ENCODE measurements around the gene VWA8.
"Not testable (repeated sequence)": the region's sequence is repeated elsewhere in the genome, so short reads cannot be mapped to it uniquely, and the experiment has no call there.

Gene VWA8

DNA sequence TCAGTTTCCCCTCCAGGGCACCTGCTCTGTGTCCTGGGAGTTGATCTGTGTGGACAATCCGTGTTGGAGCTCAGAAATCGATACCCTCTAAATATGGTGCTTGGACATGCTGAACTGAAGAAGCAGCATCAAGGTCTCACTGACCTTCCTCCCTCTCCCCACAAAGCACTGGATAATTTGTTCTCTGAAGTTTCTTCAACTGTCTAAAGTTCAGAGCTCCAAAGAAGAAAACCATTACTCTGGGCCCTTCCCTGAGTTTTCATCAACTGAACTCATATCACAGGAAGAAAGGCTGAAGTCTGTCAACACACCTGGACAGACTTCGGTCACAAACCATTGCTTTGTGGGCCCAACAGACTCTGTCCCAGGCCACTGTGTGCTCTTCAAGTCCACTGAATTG lies 371.5 kb downstream of the VWA8 start:
- intact Hi-C loops (cut with DNase I) = no loop called here
- DNase-seq = no peak

DNA sequence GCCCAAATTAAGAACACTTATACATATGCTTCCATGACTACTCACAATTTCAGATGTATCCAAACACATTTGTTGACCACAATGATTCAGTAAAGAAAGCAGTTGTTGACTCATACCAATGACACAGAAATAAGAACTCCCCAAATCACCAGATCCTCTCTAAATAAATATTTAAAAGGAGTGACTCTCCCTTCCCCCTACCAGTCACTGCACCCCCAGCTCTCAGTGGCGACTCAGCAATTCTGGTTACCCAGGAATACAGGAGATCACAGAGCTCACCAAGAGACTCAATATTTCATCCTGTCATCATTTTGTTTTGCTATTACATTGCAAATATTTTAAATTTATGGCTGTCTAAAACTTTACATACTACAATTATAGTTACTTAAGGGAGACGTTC lies 372.0 kb downstream of the VWA8 start:
- DNase-seq = no peak
- intact Hi-C loops (cut with DNase I) = no loop called here

GRCh38 chr13:41588448-41588847 lies 372.5 kb downstream of the VWA8 start:
- intact Hi-C loops (cut with DNase I) = no loop called here

GRCh38 chr13:41587490-41587889 lies 373.4 kb downstream of the VWA8 start:
- DNase-seq = peak in 21 of 42 donors; percentile 4 to 75 (median 46)
- intact Hi-C loops (cut with DNase I) = no loop called here

More at GRCh38 chr13:41588448-41588847, 372.5 kb downstream of the VWA8 start:
- DNase-seq = no peak

- DNase-seq = no peak
- intact Hi-C loops (cut with DNase I) = no loop called here
Observed at GRCh38 chr13:41586216-41586615, 374.7 kb downstream of the VWA8 start.

DNA sequence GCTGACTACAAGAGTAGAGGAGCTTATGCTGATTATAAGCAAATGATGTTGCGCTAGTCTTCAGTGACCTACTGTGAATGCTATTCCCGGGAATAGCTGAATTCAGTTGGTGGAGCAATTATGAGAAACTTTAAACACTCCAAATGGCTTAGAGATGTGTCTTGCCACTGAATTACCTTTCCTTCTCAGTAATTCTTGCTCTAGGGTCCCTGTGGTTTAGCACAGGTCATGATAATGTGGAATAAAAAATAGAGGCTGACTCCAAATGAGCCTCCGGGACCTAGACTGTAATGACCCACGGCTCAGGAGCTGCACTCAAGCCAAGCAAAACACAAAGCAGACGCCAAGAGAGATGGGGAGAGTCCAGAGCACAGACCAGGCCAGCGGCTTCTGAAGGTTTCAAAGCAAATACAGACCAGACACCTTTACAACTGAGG lies 378.9 kb downstream of the VWA8 start:
- DNase-seq = no peak
- intact Hi-C loops (cut with DNase I) = no loop called here

GRCh38 chr13:41580345-41580744 lies 380.6 kb downstream of the VWA8 start:
- DNase-seq = peak in 2 of 42 donors; percentile 46 to 51
- intact Hi-C loops (cut with DNase I) = no loop called here

DNA sequence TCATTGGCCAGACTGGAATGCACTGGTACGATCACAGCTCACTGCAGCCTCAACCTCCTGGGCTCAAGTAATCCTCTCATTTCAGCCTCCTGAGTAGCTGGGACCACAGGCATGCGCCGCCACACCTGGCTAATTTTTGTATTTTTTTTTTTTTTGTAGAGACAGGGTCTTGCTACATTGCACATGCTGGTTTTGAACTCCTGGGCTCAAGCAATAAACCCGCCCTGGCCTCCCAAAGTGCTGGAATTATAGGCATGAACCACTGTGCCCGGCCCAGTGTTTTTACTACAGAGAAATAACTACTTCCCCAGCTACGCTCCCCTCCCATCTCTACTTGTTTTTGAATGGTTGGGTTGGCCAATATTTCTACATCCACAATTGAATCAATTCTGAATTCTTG lies 381.0 kb downstream of the VWA8 start:
- no peak for DNase-seq
- intact Hi-C loops (cut with DNase I) = no loop called here

- intact Hi-C loops (cut with DNase I) = no loop called here
- DNase-seq = no peak
Observed at GRCh38 chr13:41579168-41579567, 381.7 kb downstream of the VWA8 start.

- no peak for DNase-seq
- intact Hi-C loops (cut with DNase I) = no loop called here
Observed at GRCh38 chr13:41578371-41578770, 382.5 kb downstream of the VWA8 start.

DNA sequence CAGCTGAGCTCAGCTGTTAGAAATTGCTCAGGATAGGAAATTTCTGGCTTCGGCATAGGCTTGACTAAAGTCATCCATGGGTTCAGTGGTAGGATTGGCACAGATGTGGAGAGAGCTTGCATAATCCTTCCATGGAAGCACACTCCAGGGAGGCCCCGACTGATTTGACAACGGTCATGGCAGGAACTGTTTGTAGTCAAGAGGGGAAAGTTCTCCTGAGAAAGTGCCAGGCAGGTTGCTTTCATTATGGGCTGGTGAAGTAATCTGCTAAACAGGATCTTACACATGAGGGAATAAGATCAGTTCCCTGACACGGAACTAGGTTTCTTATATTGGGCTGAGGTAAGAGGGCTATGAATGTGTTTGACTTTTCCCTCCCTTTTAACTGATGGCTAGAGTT lies 383.5 kb downstream of the VWA8 start:
- peak in 1 of 42 donors; percentile 44 for DNase-seq

DNA sequence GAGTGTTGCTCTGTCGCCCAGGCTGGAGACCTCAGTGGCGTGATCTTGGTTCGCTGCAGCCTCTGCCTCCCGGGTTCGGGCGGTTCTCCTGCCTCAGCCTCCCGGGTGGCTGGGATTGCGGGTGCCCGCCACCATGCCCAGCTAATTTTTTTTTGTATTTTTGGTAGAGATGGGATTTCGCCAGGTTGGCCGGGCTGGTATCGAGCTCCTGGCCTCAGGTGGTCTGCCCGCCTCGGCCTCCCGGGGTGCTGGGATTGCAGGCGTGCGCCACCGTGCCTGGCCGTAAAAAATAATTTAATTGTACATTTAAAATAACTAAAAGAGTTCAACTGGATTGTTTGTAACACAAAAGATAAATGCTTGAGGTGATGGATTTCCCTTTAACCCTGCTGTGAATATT lies 387.3 kb downstream of the VWA8 start:
- intact Hi-C loops (cut with DNase I); DNase-seq: not testable (repeated sequence)

More for the DNA sequence above, 383.5 kb downstream of the VWA8 start:
- intact Hi-C loops (cut with DNase I) = no loop called here

- DNase-seq; intact Hi-C loops (cut with DNase I): not testable (repeated sequence)
Observed at GRCh38 chr13:41571817-41572340, 389.0 kb downstream of the VWA8 start.

DNA sequence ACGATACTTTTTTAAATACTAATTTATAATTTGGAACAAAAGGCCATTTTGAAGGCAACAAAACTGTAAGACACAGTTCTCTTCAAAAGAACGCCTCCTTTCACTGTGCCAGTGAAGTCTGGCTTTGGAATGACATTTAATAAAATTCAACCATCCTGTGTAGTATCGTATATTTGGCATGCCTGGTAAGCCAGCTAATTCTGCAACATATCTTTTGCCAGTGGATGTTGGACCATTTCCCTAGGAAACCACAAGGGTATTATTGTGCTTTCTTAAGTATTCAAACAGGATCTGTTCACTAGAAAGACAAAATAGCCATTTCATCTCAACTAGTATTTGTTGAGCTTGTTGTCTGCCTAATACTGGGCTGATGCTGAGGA lies 391.9 kb downstream of the VWA8 start:
- intact Hi-C loops (cut with DNase I) = loop anchor here (5.0 kb wide), 1 partner anchor 112 kb away; the partner anchor contains the start of gene RGCC
- DNase-seq = peak in 2 of 42 donors; percentile 34 to 54

- intact Hi-C loops (cut with DNase I) = loop anchor here (5.0 kb wide), 1 partner anchor 111 kb away; the partner anchor contains the start of gene RGCC
- DNase-seq = peak in 1 of 42 donors; percentile 38
Observed at GRCh38 chr13:41568143-41568971, 392.6 kb downstream of the VWA8 start.

DNA sequence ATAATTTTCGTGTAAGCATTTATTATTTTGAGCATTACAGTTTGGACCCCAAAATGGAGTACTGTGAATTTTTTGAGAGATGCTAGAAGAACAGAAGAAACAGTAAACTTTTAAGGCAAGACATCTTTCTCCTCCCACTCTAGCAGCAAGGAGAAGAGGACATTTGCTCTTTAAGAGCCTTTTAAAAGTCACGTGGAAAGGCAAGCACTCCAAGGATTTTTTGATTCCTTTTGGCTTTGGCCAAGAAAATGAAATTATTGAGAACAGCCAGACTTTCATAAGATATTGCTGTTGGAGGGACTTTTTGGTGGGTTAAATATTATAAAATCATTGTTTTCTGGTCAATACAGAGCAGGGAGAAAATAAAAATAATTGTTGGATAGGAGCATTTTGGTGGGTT lies 393.5 kb downstream of the VWA8 start:
- DNase-seq = no peak
- intact Hi-C loops (cut with DNase I) = loop anchor here (5.0 kb wide), 1 partner anchor 110 kb away; the partner anchor contains the start of gene RGCC

GRCh38 chr13:41565846-41566245 lies 395.1 kb downstream of the VWA8 start:
- intact Hi-C loops (cut with DNase I) = loop anchor here (5.0 kb wide), 1 partner anchor 109 kb away; the partner anchor contains the start of gene RGCC
- peak in 2 of 42 donors; percentile 6 to 21 for DNase-seq

GRCh38 chr13:41565216-41565615 lies 395.7 kb downstream of the VWA8 start:
- intact Hi-C loops (cut with DNase I) = loop anchor here (5.0 kb wide), 1 partner anchor 108 kb away; the partner anchor contains the start of gene RGCC
- peak in 21 of 42 donors; percentile 29 to 79 (median 55) for DNase-seq

DNA sequence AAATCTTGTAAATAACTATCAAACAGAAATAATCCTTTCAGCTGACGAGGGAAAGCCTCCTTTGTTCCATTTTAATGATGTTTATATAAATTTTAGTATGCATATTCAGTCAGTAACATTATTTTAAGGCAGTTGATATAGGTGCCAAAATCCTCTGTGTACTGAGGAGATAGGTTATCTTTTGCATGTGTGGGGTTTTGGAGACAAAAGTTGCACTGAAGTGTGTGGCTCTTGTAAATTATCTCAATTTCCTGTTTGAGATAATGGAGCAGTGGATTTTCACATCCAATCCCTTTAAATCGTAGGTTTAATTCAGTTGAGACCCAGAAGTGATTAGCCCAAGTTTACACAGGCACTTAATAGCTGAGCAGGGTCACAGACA lies 396.9 kb downstream of the VWA8 start:
- DNase-seq = no peak
- intact Hi-C loops (cut with DNase I) = no loop called here

DNA sequence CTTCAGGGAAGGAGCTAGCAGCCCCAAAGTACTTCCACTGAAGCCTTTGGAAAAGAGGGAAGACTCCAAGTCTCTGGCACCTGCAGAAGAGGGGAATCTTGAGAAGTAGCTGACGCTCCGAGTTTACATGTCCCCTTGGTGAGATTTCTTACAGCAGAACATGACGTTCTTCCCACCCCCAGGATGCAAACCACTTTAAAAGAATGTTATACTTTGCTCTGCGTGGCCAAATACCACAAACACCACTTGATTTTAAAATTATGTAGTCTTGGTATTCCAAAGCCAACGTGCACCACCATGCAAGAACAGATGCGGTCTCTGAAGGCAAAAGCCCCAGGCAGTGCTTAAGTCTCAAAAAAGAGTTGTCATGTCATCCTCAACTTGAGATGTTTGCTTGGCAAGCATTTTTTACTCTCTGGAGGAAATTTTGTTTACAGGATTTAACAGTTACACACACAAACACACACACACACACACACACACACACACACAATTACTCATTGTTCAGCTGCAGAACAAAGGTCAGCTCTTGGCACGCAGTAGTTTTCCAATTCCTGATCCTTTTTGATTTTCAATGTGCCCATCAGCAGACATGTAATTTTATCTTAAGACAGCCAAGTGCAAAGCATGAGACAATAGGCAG lies 397.4 kb downstream of the VWA8 start:
- intact Hi-C loops (cut with DNase I) = no loop called here
- peak in 21 of 42 donors; percentile 32 to 82 (median 63) for DNase-seq
